IMR-90 (cell line): Measurements from ENCODE around the gene PLD5.

Experiments used
- CEBPB ChIP-seq: IDR thresholded peaks from 2 replicates; pipeline ENCODE4 v1.6.1; 2012; ENCODE audit warnings: low read depth, low read length, improper control_type of control experiment
- POLR2A ChIP-seq: IDR thresholded peaks from 2 replicates; pipeline ENCODE4 v1.6.1; 2012; ENCODE audit warnings: mild to moderate bottlenecking, low read depth, low read length
- RAD21 ChIP-seq: IDR thresholded peaks from 2 replicates; pipeline ENCODE4 v1.6.1; 2012; ENCODE audit warnings: low read length, improper control_type of control experiment
- RFX5 ChIP-seq: IDR thresholded peaks from 2 replicates; pipeline ENCODE4 v1.8.0; 2012; ENCODE audit warnings: low read depth, mild to moderate bottlenecking, low read length, moderate library complexity
- TF ChIP-seq, protein P1 (sequence below): conservative IDR thresholded peaks from 2 replicates; pipeline ENCODE4 v1.5.1; 2012; ENCODE audit warnings: mild to moderate bottlenecking, low read depth, low read length, improper control_type of control experiment

DNA sequence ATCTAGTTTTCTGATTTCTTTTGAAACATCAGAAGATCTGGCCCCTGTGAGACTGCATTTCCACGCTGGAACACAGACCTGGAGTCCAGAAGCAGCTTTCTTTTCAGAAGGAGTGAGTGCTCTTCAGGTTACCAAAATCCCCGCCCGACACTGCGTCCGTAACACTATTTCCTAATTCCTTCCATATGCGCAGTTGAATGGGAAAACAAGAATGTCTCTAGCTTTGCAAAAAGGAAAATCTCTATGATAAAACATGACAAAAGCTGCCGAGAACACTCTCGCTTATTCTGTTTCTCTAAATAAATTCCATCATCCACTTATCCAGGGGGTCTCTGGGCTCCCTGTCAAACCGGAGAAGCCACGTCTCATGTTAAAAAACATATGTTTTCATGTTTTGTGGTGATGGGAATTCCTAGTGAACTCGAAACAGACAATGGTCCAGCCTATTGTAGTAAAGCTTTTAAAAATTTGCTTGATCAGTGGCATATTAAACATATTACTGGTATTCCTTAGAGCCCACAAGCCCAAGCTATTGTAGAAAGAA, 67.7 kb downstream of the PLD5 start:
- TF ChIP-seq POLR2A = no peak
- no peak for TF ChIP-seq CEBPB
- no peak for TF ChIP-seq RAD21
- TF ChIP-seq, protein P1, sequence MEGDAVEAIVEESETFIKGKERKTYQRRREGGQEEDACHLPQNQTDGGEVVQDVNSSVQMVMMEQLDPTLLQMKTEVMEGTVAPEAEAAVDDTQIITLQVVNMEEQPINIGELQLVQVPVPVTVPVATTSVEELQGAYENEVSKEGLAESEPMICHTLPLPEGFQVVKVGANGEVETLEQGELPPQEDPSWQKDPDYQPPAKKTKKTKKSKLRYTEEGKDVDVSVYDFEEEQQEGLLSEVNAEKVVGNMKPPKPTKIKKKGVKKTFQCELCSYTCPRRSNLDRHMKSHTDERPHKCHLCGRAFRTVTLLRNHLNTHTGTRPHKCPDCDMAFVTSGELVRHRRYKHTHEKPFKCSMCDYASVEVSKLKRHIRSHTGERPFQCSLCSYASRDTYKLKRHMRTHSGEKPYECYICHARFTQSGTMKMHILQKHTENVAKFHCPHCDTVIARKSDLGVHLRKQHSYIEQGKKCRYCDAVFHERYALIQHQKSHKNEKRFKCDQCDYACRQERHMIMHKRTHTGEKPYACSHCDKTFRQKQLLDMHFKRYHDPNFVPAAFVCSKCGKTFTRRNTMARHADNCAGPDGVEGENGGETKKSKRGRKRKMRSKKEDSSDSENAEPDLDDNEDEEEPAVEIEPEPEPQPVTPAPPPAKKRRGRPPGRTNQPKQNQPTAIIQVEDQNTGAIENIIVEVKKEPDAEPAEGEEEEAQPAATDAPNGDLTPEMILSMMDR = no peak
- no peak for TF ChIP-seq RFX5
